Bone marrow (tissue), 2 donors: ENCODE measurements around the gene ASNSD1.
A peak's percentile ranks its signal among the peaks of the same experiment; 100 is the strongest.

Source experiments
- DNase-seq, 2 donors: peaks; one replicate each; lab custom pipeline; 2025; lab: John Stamatoyannopoulos, UW

Gene ASNSD1

DNA sequence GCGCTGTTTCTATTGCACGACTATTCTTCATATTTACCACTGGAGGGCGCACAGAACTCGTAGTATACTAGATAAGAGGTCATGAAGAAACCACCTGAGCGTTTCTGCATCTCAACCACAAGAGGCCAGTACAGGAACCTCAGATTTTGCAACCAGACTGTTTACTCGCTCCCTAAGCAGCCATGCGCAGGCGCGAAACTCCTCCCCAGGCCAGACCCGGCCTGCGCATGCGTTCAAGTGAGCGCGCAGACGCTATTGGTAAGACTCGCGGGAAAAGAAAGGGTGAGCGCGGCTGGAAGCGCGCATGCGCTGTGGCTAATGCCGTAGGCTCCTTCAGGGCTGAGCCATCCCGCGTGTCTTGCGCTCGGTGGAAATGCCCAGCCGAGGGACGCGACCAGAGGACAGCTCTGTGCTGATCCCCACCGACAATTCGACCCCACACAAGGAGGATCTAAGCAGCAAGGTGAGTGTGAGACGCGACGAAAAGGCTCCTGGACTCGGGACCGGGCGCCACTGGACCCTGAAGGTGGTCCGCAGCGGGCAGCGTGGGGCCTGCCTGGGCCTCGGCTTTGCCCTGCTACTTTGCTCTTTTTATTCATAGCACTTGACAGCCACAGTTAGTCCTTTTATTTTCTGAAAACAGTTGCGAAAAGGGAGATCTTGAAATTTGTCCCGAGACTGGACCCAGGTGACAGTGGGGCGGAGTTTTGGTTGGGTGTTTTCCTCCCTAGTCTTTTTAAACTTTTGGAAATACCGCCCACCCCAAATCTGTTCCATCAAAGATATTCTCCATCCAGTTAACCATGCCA is at the start of gene ASNSD1:
ASNSD1 (plus strand) TSS at position 312 of the 809 bp plus-strand sequence. CDS start 4,674 bp downstream, outside the sequence.
- DNase-seq = peak; percentile 83 to 100

DNA sequence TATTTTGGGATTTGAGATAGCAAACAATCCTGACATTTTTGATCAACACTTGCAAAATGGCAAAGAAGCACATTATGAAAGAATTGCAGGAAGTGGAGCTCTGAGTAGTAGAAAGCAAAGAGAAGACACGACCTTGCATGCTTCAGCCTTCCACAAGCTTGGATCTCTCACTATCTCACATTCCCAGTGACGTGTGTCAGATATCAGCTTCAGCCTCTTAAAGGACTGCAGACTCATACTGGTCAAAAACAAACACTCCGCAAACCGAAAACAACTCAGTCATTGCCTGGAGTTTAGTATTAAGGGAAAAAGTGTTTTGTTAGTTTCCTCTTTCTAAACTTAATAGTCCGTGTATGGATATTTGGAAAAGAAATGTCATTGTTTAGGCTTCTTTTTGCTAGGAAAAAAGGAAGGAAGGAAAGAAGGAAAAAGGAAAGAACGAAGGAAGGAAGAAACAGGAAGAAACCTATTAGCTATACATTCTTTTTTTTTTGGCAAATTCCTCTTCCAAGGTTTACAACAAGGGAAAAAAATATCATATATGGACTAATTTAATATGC is 48.1 kb upstream of the ASNSD1 start:
- no peak for DNase-seq

DNA sequence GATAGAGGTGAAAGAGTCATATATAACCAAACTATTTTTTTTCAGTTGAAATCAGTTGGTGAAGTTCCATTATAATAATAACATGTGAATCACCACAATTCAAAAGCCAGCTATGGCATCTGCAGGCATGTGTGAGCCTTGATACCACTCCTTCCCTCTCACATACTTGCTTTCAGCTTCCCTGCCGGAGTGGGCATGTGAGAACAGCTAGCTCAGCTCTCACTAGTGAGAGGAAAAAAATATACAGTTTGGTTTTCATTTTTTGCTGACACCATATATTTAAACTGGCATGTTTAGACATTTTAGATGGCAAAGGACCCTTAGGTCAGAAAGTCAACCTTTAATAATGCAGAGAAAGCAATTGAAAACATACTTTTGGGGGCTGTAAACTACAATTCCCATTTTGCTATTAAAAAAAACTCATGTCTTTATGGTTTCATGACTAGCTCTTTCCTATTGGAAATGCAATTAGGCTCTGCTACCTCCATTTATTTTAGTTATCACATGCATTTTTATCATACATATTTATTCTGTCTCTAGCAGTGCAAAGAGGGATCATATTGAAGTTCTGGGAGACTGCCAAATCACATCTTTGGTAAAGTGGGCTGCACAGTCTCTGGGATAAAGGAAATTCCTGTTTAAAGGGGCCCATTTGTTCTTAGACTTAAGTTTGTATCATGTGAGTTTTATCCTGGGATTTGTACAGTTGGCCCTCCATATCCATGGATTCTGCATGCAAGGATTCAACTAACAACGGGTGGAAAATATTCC is 47.4 kb upstream of the ASNSD1 start:
- no peak for DNase-seq

DNA sequence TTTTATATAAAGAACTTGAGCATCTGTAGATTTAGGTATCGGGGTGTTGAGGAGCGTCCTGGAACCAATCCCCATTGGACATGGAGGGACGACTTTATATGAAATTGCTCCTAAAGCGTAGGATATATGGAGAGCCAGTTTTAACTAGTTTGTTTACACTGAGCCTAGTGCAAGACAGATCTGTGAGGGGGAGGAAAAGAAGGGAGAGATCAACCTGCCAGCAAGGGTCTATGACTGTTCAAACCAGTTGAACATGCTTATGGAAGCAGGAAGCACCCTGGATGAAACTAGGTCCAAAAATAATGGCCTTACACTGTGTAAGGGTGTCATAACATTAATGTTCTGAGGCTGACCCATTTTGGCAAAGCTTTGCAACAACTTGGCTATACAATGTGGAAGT is 46.7 kb upstream of the ASNSD1 start:
- DNase-seq = no peak

DNA sequence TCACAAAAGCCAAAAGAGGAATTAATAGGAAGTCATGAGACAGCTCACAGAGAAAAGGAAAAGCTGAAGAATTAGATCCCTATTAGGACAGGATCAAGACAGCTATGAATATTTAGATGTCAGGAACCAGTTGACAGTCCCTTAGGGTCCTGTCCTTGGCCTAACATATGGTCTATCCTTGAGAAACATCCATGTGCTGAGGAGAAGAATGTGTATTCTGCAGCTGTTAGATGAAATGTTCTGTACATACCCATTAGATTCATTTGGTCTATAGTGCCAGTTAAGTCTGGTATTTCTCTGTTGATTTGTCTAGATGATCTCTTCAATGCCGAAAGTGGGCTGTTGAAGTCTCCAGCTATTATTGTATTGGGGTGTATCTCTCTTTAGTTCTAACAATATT is 43.1 kb upstream of the ASNSD1 start:
- no peak for DNase-seq

DNA sequence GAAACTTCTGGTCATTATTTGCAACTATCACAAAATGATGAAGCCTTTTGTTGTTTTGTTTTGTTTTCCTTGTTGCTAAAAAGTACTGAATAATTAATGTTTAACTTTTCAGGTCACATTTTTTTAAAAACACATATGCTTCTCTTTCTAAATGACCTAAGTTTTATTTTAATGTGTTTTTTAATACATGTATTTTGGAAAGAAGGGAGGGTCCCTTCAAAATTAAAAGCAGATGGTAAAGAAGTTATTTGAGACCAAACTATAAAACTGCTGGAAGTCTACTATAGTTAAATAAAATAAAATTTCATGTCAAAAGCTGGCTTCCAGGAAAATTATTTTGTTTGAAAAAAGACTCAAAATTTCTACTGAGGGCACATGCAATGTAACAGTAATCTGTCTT is 39.5 kb upstream of the ASNSD1 start:
- DNase-seq = no peak

DNA sequence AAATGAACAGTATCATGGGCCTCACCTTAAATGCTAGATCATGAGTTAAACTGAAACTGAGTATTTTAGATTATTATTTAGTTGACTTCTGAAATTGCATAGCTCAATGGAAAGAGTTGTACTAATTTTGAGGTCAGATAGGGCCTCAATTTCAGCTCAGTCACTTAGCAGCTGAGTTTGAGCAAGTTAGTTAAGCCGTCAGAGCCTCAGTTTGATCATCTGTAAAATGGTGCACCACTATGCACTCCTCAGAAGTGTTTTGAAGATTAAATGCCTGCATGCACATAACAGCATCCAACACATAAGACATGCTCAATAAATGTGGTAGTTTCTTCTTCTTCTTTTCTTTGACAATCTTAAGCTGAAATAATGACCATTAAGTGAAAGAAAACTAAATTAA is 38.2 kb upstream of the ASNSD1 start:
- DNase-seq = no peak

DNA sequence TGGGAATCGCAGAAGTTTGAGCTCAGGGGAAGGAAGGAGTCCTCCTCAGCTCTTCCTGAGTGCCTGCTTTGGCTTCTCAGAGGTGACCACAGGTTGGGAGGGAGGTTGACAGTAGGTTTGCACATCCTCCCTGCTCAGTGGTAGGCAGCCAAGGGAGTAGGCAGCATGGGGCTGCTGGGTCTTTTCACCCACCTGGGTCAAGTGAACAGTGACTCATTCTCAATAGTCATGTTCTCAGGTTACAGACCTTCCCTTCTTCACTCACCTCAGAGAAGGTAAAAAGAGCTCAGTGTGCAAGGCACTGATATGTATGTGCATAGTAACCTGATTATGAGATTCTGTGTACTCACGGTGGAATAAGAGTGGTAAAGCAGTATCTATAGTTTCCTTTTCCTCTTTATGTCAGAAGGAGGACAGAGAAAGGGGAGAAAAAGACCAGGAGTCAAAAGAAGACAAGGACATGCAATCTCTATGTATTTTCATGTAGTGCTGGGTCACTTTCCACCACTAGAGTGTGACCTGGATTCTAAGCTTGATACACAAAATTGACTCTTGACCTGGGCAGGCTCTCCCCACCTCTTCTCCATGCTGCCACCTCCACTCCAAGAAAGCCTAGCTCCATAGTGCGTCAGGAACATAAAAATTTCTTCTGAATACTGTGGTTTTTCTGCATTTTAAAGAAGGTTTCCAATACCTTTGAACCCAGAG is 36.5 kb upstream of the ASNSD1 start:
- DNase-seq = no peak

DNA sequence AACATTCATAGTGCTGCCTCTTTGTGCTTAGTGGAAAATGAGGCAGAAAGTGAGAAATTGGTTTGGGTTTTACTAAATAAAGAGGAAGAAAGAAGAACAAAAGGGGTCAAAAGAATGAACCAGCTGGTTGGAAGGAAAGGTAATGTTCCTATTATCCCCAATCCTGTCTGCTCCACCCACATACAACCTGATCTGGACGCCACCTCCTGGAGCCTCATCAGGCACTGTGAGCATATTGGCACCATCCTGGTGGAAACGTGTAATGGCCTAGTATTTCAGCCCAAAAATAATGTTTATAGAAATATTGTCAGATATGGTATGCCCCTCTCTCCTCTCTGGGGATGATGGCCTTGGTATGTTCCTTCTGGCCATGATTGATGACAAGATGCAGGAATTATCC is 35.6 kb upstream of the ASNSD1 start:
- no peak for DNase-seq

DNA sequence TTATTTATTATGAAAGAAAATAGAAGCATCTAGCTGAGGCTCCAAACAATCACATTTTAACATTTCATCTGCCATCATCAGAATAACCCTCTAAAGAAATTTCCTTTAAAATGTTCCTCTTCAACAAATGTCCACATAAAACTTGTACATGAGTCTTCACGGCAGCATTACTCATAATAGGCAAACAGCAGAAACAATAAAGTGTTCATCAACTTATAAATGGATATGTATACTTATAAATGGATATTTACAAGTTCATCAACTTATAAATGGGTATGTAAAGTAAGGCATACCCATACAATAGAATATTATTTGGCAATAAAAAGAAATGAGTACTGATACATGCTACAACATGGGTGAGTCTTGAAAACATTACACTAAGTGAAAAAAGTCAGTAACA is 33.5 kb upstream of the ASNSD1 start:
- DNase-seq = no peak

DNA sequence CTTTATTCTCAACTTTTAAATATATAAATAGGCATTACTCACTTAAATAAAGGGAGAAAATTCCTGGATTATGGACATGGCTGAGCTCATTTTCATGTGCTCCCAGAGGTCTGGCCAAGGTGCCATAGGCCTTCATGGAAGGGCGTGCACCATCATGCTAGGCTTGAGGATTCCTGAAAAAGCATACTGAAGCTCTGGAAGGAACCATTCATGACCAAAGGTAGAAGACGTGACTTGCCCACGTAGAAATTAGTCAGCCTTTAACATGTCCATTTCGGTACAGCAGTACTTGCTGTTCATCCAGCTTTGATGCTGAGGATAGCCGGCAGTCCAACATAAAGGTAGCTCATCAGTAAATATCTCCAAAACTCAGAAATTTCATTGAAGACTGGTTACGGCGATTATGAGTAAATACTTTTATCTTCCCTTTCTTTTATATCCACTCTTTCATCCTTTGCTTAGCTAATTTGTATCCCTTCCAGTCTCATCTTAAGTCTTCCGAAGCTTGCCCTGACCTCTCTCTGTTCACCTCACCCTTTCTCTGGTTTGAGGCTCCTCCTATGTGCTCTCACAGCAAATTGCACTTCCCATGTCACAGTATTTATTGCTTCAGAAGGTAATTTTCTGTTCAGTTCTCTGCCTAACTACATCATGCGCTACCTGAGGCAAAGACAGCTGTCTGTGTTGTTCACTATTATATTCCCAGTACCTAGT is 32.3 kb upstream of the ASNSD1 start:
- no peak for DNase-seq

DNA sequence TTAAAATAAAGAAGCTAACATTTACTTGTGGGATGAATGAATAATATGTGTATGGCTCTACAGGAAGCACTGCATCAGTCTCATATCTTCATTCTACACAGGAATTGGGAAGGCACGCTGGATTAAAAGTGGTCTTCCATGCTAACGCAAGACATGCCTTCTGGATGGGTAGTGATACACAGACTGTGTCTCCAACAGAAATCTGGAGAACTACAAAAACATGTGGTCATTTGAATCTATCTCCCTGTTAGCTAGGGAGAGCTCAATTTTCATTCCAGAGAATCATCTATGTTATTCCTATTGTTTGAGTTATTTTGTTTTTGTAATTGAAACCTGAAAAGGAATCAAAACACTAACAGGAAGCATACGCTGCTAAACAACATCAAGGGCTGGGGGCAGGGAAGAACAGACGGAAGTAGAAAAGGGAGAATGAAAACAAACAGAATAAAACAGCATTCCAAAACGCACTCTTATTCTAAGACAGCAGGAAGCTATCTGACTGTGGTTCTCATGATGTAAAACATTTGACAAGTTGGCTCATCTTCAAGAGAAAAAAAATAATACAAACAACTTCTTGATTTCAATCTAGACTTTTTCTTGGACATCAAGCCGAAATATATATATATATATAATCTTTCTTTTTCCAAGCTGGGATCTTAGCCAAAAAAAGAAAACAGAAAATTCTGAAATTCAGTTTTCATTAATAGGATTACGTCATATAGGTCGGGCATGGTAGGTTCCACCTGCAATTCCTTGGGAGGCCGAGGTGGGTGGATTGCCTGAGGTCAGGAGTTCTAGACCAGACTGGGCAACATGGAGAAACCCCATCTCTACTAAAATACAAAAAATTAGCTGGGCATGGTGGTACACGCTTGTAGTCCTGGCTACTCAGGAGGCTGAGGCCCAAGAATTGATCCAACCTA is 31.5 kb upstream of the ASNSD1 start:
- DNase-seq = no peak

DNA sequence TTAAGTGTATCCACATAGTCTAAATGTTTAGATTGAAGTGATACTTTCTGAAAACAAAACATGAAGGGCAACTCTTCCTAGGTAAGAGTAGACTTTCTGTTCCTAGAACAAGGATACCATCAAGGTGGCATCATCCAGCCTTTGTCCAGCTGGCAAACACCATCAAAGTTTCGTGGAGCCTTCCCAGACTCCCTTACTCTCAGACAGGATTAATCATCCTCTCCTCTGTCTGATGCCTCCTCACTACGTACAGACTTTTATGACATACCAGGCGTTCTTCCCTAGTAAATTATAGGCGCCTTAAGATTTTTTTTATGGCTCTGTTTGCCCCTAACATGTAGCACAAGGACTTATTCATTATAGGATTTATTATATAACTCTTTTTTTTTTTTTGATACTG is 29.4 kb upstream of the ASNSD1 start:
- DNase-seq = no peak

DNA sequence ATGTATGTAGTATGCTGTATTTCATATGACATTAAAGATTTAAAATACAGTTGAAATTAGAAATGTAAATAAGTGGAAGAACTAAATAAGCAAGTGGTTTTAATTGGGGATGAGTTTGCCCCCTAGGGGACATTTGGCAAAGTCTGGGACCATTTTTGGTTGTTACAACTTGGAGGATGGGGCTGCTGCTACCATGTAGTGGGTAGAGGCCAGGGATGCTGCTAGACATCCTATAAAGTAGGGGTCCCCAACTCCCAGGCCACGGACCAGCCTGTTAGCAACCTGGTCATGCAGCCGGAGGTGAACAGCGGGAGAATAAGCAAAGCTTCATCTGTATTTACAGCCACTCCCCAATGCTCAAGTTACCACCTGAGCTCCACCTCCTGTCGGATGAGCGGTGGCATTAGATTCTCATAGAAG is 27.9 kb upstream of the ASNSD1 start:
- DNase-seq = no peak

DNA sequence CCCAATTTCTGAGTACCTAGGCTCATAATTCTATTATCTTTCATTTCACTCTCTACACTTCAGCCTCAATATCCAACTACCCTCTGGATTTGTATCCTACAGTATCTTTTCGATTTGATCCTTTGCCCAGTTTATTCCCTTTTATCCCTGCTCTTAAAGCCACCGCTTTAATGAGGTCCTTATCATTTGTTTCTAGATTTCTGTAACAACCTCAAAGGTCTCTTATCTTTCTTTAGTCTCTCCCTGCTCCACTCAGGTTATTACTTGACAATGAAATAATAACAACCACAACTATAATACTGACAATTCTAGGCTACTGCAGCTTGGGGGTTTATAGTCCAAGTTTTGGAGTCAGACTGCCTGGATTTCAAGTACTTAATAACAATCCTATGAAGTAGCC is 25.9 kb upstream of the ASNSD1 start:
- no peak for DNase-seq

DNA sequence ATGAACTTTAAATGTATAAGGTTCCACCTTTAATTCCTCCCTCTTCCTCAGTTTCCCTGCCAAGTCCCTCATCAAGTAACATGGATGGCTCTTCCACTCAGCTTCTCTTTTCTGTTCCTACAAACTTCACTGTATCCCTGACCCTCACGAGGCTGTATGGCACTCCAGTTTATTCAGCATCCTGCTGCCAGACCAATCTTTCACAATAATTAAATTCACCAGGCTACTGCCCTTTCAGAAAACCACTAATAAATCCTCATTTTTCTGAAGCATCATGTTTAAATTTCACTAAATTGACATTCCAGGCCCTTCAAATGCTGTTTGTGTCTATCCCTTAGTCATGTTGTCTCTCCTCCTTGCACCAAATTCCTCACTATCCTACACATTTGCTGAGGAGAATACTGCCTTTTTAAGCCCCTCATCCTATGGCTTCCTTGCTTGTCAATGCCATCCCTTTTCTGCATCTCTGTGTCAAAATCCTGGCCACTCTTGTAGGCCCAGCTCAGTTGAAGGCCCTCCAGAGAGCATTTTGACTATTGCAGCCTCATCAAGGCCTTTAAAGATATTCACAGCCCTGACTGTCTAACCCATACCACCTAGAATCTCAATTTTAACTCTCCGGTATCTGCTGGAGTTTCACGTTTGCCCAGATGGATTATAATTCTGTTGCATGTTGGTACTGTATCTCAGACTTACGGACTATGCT is 22.8 kb upstream of the ASNSD1 start:
- no peak for DNase-seq

DNA sequence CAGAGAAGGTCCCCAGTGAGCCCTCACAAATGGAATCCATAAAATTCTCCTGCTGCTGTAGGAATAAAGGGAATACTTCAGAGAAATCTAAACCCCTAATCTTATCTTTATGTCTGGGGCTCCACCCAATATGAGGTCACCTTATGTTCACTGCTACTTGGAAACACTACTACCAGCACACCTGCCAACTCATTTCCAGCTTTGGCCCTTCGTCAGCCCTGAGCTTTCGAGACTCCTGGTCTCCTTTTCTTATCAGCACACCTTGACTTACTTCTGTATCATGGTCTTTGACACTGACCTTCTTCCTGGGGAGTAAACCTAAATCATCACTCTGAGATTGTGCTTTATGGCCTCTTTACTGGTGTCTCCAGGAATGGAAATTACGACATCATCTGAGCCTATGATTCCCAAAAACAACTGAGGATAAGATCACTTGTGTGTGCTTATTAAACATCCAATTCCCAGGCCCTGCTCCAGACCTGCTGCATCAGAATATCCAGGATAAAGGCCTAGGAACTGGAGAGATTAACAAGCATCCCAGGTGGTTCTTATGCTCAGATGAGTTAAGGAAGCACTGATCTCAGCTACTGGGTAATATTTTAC is 22.2 kb upstream of the ASNSD1 start:
- DNase-seq = no peak

DNA sequence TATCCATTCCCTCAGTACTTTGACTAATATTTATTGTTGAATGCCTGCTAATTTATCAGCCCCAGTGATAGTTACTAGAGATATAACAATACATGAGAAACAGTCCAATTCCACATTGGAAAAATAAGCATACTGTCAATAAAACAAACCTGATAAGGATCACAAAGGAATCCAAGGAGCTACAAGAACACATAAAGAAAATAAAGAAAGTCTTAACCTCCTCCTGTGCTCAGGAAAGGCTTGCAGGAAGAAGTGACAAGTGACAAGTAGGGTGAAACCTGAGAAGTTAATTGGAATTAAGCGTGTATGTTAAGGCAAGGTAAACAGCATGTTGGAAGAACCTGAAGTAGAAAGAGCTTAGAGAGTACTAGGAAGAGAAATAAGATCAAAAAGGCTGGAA is 20.3 kb upstream of the ASNSD1 start:
- no peak for DNase-seq

DNA sequence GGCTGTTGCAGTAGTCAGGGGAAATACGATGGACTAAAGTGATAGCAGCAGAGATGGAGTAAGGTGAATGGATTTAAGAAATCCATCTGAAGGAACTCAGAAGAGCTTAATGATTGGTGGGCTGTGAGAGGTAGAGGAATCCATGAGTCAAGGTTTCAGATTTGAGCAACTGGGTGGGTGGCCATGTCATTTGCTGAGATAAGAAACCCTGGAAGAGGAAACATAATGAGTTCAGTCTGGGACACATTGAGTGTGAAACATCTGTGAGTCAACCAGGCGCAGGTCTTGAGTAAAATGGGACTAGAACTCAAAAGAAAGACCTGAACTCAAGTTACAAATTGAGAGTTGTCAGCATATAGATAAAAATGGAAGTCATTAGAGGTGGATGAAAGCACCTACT is 19.7 kb upstream of the ASNSD1 start:
- no peak for DNase-seq

DNA sequence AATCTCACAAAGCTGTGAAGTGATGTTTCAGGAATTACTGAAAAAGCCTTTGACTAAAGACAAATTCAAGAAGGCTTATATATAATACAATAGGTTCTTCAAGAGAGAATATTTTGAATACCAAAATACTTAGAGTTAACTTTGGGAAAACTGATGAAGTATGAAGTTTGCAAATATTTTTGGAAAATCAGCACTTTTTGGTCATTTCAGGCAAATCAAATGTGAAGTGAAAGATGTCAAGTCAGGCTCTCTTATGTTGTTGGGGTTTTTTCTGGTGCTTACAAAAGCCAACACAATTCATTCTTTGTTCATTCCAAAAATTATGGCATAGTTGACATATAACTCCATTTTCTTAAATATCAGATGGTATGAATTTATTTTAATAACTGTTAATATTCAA is 14.7 kb upstream of the ASNSD1 start:
- no peak for DNase-seq
